GM18507 (cell line): ENCODE data around the gene CAPN12.
"Not testable (repeated sequence)": the region's sequence is repeated elsewhere in the genome, so short reads cannot be mapped to it uniquely, and the experiment has no call there.

Experiments
- DNase-seq: peaks from one replicate; pipeline ENCODE4 v3.0.0; 2011; ENCODE audit warnings: low read depth; ENCODE audit not compliant: insufficient read length; ENCODE audit errors: extremely low spot score
- FAIRE-seq: peaks from 2 replicates; lab custom pipeline; 2011; peaks lifted over from hg19 to GRCh38; lab: Jason Lieb, UNC

CAPN12 gene, protein sequence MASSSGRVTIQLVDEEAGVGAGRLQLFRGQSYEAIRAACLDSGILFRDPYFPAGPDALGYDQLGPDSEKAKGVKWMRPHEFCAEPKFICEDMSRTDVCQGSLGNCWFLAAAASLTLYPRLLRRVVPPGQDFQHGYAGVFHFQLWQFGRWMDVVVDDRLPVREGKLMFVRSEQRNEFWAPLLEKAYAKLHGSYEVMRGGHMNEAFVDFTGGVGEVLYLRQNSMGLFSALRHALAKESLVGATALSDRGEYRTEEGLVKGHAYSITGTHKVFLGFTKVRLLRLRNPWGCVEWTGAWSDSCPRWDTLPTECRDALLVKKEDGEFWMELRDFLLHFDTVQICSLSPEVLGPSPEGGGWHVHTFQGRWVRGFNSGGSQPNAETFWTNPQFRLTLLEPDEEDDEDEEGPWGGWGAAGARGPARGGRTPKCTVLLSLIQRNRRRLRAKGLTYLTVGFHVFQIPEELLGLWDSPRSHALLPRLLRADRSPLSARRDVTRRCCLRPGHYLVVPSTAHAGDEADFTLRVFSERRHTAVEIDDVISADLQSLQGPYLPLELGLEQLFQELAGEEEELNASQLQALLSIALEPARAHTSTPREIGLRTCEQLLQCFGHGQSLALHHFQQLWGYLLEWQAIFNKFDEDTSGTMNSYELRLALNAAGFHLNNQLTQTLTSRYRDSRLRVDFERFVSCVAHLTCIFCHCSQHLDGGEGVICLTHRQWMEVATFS

DNA sequence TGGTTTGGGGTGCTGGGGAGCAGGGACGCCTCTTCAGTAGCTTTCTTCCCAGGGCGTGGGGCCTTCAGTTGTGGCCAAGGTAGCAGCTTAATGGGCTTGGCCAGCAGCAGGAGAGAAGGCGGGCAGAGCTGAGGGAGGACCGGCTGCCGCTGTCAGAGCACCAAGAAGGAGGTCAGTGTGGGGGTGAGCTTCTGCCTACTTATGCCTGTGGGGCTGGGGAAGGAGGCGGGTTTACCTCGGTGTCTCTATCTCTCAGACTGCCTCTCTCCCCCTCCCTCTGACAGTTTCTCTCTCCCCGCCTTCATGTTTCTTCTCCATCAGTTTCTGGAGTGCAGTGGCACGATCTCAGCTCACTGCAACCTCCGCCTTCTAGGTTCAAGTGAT lies at the start of gene CAPN12:
TSS of gene CAPN12 (minus strand) at position 177 of the 384 bp plus-strand sequence. CDS start 309 bp downstream, outside the sequence.
- FAIRE-seq: no peak

DNA sequence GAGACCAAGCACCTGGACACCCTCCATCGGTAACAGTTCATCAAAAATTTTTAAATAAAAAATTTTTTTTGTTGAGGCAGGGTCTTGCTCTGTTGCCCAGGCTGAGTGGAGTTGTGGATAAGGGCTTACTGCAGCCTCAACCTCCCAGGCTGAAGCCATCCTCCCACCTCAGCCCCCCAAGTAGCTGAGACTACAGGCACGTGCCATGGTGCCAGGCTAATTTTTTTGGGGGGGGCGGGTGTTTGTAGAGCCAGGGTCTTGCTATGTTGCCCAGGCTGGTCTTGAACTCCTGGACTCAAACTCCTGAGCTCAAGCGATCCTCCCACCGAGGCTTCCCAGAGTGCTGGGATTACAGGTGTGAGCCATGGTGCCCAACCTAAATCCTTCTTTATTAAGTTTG lies 49.4 kb upstream of the CAPN12 start:
- FAIRE-seq: no peak
- DNase-seq: no peak

More for the DNA sequence above, at the start of gene CAPN12:
- DNase-seq: no peak

DNA sequence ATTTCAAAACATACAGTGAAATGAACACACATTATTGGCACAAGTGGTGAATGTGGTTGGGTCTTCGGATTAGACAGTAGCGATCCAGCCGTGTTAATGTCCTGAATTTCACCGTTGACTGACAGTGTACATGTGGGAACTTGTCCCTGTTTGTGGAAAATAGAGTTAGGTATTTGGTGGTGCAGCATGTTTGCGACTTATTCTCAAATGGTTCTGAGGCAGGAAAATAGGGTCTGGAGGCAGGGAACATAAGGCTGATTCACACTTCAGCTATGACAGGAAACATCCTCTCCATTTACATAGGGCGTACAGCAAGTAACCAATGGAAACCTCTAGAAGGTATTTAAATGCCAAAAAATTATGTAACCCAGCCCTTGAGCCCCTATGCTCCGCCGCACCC lies 48.9 kb upstream of the CAPN12 start:
- DNase-seq: no peak
- FAIRE-seq: no peak

DNA sequence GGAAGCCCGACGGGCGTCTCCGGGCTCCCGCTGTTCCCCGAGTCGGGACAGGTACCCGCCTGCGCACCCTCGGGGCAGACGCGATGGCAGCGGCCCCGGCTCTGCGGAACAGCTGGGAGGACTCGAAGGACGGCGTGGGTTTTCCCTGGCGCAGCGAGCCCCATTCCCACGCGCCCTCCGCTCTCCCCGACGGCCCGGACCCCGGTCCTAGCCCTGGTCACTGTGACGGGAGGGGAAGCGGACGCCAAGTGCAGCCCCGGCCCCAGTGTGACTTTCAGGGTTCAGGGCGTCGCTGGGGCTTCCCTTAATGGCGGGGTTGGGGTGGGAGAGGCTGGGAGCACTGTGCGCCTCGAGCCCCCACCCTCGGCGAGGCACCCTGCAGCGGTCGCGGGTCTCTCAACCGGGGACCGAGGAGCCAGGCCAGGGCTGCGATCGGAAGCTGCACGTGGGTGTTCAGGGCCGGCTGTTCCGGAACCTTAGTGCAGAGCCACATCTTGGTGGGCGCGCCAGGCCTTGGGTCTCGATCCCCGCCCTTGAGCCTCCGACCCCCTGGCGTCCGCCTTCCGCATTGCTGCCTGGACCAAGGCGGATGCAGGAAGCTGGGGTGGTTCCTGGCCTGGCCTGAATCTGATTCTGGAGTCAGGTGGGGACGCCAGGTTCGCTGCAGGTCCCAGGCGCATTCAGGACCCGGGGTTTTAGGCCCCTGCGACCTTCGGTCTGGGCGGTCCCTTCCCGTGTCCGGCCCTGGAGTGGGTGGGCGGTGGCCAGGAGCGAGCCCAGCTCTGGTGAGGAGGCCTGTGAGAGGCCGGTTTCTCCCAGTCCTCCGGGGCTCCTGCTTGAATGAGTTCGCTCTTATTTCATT lies 48.2 kb upstream of the CAPN12 start:
- DNase-seq (no peak), FAIRE-seq (no peak)

DNA sequence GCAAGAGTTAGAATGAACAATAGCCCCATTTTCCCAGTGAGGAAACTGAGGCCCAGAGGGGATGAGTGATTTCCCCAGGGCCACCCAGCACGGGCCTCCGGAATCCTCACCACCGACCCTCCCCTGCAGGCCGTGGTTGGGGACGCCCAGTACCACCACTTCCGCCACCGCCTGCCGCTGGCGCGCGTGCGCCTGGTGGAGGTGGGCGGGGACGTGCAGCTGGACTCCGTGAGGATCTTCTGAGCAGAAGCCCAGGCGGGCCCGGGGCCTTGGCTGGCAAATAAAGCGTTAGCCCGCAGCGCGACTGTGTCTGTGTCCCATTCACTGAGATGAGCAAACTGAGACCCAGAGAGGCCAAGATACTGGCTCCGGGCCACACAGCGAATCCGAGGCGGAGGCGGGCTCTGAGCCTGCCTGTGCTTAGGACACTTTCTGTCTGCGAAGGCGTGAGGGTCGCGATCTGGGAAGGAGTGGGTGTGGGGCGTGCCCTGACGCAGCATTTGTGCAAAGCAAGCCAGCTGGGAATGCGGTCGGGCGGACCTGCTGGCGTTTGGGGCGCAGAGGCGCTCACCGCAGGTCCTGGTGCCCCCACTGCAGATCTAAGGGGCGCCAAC lies 47.3 kb upstream of the CAPN12 start:
- FAIRE-seq: peak; percentile 98
- not testable (repeated sequence) for DNase-seq

DNA sequence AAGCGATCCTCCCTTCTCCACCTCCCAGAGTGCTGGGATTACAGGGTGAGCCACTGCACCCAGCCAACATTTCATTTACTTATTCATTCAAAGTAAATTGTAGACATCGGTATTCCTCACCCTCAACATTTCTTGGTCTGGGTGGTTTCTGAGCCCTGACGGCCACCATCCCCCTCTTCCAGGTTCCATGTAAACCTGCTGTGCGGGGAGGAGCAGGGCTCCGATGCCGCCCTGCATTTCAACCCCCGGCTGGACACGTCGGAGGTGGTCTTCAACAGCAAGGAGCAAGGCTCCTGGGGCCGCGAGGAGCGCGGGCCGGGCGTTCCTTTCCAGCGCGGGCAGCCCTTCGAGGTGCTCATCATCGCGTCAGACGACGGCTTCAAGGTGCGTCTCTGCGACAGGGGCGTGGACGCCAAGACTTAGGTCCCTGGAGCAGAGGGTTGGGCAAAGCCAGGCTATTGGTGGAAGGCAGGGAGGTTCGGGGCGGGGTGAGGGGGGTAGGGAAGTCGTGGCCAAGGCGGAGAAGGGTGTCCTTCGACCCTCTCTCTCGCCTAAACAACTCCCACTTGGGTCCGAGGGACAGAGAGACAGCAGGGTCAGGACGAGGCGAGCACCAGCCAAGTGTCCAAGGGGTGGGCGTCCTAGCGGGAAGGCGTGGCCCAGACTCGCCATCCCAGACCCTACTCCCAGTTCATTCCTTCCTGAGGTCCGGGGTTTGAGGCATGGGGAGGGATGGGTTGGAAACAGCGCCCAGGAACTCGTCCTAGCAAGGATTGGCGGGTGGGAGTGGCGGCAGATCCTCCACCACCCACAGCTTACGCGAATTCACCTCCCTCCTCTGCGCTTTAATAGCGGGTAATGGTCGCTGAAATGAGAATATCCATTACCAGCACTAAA lies 46.5 kb upstream of the CAPN12 start:
- DNase-seq, FAIRE-seq: not testable (repeated sequence)

DNA sequence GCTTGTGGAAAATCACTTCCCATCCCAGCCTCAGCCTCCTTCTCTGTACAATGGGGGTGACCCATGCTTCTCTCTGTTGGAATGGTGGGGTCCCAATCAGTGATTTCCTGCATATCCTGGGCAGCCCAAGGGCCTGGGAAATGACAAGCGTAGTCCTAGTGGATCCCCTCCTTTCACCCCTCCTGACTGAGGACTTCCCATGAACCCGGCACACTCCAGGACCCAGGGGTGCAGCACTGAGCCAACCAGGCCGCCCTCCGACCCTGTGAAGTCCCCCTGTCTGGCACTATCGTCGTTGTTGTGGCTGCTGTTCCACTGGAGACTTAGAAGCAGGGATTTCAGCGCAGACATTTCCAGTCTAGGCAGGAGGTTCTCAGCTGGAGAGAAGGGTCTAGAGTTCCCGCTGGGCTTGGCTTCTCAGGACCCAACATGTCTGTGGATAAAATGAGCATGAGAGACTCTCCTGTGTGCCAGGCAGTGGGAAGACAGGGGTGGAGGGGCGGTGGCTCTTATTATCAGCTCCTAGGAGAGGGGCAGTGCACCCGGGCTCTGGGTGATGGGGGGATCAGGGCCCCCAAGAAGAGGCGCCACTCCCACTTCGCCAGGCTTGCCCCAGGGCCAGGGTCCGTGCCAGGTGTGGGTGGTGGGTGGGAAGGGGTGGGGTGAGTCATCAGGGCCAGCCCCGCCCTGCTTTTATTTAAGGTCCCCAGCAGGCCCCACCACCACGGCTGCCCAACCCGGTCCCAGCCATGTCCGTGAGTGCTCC lies 44.4 kb upstream of the CAPN12 start, which contains the start of gene LGALS7B:
TSS of gene LGALS7B (plus strand) at position 723 of the 766 bp plus-strand sequence. CDS start at position 750, 27 bp downstream.
- DNase-seq (no peak), FAIRE-seq (no peak)

DNA sequence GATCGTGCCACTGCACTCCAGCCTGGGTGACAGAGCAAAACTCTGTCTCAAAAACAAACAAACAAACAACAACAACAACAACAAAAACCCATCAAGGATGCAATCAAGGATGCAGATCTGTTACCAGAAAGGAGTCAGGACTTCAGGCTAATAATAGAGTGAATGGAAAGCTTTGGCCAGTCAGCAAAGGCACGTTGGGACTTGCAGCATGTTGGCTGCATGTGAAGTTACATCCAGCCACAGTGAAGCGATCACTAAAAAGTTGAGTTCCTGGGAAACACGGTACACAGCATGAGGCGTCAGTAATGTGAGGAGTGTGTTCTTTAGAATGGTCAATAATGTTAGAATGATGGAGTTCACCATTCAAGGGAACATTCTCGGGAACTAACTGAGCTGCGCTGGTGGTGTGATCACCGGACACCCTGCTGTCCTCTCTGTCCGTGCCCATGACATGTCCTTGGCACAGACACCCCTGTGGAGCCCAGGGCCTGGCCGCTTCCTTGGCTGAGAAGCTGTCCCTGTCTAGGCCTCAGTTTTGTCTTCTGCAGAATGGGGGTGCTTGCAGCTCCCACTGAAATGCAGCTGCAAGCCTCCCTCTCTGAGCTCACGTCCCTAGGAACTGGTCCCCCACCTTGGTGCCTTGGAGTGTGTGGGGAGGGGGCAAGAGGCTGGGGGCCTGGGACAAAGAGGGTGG lies 42.4 kb upstream of the CAPN12 start:
- FAIRE-seq: no peak
- no peak for DNase-seq

DNA sequence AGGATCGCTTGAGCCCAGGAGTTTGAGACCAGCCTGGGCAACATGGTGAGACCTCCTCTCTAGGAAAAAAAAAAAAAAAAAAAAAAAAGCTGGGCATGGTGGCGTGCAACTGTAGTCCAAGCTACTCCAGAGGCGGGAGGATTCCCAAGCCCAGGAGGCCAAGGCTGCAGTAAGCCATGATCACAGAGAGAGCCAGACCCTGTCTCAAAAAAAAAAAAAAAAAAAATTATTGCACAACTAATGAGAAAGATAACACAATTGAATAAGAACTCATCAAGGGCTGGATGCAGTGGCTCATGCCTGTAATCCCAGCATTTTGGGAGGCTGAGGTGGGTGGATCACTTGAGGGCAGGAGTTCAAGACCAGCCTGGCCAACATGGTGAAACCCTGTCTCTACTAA lies 41.8 kb upstream of the CAPN12 start:
- FAIRE-seq, DNase-seq: not testable (repeated sequence)

DNA sequence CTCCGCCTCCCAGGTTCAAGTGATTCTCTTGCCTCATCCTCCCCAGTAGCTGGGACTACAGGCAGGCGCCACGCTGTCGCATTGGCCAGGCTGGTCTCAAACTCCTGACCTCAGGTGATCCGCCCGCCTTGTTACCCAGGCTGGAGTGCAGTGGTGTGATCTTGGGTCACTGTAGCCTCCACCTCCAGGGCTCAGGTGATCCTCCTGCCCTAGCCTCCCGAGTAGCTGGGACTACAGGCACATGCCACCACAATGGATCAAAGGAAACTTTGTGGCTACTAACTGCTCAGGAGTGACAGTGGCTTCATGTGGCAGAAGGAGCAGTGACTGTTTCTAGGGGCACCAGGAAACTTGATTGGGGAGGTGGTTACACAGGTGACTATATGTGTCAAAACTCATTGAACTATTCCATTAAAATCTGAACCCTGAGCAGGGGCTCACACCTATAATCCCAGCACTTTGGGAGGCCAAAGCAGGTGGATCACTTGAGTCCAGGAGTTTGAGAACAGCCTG lies 41.0 kb upstream of the CAPN12 start:
- DNase-seq: no peak

DNA sequence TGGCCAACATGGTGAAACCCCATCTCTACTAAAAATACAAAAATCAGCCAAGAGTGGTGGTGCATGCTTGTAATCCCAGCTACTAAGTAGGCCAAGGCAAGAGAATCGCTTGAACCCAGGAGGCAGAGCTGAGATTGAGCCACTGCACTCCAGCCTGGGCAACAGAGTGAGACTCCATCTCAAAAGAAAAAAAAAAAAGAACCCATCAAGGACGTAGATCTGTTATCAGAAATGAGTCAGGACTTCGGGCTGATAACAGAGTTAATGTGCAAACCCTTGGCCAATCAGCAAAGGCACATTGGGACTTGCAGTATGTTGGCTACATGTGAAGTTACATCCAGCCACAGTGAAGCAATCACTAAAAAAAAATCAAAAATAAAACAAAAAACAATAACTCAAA lies 40.0 kb upstream of the CAPN12 start:
- no peak for DNase-seq
- FAIRE-seq: no peak

More for the DNA sequence above, 41.0 kb upstream of the CAPN12 start:
- FAIRE-seq: no peak

DNA sequence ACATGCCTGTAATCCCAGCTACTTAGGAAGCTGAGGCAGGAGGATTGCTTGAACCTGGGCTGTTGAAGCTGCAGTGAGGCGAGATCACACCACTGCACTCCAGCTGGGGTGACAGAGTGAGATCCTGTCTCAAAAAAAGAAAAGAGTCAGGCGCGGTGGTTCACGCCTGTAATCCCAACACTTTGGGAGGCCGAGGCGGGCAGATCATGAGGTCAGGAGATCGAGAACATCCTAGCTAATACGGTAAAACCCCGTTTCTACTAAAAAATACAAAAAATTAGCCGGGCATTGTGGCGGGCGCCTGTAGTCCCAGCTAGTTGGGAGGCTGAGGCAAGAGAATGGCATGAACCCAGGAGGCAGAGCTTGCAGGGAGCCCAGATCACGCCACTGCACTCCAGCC lies 37.9 kb upstream of the CAPN12 start:
- not testable (repeated sequence) for FAIRE-seq

DNA sequence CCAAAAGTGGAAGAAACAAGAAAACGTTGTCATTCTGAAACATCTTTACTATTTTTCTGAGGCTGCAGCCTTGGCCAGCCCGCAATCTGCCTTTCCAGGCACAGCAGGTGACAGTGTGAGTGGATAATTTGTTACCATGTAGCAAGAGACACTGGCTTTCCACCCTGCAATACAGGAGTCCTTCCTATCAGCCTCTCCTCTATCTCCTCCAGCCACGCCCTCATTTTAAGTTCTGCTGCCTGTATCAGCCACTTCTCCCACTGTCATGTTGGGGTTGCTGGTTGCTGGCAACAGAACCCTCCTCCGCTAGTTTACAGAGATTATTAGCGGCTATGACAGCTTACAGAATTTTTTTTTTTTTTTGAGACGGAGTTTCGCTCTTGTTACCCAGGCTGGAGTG lies 36.8 kb upstream of the CAPN12 start:
- no peak for FAIRE-seq
- DNase-seq: no peak

More for the DNA sequence above, 37.9 kb upstream of the CAPN12 start:
- DNase-seq: not testable (repeated sequence)

DNA sequence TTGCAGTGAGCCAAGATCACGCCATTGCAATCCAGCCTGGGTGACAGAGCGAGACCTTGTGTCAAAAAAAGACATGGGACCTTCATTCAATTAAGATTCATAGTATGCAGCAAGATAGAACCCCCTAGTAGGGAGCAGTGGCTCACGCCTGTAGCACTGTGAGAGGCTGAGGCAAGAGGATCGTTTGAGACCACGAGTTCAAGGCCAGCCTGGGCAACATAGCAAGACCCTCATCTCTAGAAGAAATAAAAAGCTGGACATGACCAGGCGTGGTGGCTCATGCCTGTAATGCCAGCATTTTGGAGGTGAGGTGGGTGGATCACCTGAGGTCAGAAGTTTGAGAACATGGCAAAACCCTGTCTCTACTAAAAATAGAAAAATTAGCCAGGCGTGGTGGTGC lies 36.2 kb upstream of the CAPN12 start:
- DNase-seq (no peak), FAIRE-seq (no peak)

DNA sequence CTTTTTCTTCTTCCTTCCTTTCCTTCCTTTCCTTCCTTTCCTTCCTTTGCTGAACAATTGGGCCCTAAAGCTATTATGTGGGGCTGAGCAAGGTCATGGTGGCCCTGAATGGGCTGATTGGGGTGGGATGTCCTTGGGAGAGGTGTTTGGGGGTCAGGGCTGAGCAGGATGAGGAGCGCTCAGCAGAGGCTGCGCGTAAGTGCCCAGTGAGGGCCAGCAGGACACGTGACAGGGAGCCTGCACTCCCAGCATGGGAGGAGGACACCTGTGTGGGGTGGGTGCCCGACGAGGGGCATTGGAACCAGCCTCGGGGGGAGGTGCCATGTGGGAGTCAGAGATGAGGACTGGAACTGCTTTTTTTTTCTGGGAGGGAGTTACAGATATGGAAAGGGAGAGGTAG lies 34.5 kb upstream of the CAPN12 start:
- DNase-seq: no peak

DNA sequence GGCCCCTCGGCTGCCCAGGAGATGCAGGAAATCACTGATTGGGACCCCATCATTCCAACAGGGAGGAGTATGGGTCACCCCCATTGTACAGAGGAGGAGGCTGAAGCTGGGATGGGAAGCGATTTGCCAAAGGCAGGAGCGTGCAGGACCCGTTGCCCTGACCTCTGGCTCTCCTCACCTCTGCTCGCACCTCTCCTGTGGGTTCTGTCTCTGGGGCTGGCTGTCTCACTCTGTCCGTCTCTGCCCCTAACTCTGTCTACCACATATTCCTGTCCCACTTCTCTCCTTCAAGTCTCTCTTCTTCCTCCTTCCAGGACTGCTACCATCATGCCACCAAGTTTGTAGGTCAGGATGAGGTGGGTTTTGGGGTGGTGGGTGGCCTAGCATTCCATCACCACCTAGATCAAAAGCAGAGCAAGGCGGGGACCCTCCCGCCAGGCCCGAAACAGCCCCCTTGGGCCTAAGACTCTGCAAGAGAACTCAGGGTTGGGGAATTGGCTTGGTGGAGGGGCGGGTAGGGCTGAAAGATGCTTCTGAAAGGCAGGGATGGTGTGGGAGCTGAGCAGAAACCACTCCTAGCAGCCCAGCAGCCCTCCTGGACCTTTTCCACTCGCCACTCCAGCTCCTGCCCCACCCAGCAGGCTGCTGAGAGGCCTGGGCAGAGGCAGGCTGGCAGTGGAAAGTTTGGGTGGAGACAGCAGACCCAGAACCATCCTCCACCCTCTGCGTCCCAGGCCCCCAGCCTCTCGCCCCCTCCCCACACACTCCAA lies 30.1 kb upstream of the CAPN12 start:
- DNase-seq (no peak), FAIRE-seq (no peak)

More for the DNA sequence above, 34.5 kb upstream of the CAPN12 start:
- no peak for FAIRE-seq
